A549 (cell line): ENCODE results near the gene TMTC2. TPM values are rescaled to one million over a fixed set of nuclear protein-coding genes. Genes with fewer than 3 reads are reported as not detected.

Source experiments
- ATAC-seq, 2 experiments: fragments of 200-7000 bp in 1 of 2; fragments of >200 bp in 1 of 2; cut with Nextera tagmentation in 1 of 2; cut with Tn5 transposase in 1 of 2; 3 replicates each; pipeline versions ENCODE4 v1.8.0 to v1.9.1; 2018 to 2020; ENCODE audit warnings: mild to moderate bottlenecking in 1 of 2, moderate library complexity in 1 of 2
- CTCF ChIA-PET: fragments of 300-600 bp; sonication (Branson Sonifier 250); formaldehyde crosslinking; extraction: SDS; loops from one replicate; lab custom pipeline; 2021; ENCODE audit warnings: antibody characterized with exemption, inconsistent platforms; lab: Yijun Ruan, JAX
- POLR2A ChIA-PET: fragments of 350-600 bp; formaldehyde crosslinking; extraction: SDS; loops from one replicate; lab custom pipeline; 2021; ENCODE audit warnings: antibody characterized with exemption, inconsistent platforms; lab: Yijun Ruan, JAX
- DNase-seq, 2 experiments: peaks; one replicate each; pipeline versions ENCODE4 v3.0.0 to v3.0.0-alpha.2; 2011 to 2016; ENCODE audit warnings: low read depth in 1 of 2, low spot score in 1 of 2
- FAIRE-seq: peaks from 2 replicates; lab custom pipeline; 2011; peaks lifted over from hg19 to GRCh38; lab: Jason Lieb, UNC
- H3K27ac ChIP-seq, 2 experiments: fragments of >200 bp; sonication (Bioruptor Twin); formaldehyde crosslinking; 3 replicates each; pipeline ENCODE4 v1.5.1; 2016 to 2017
- H3K4me1 ChIP-seq: fragments of >200 bp; sonication (Bioruptor Twin); formaldehyde crosslinking; 3 replicates; pipeline ENCODE4 v1.6.1; 2016
- H3K4me2 ChIP-seq: fragments of >200 bp; sonication (Bioruptor Twin); formaldehyde crosslinking; 3 replicates; pipeline ENCODE4 v1.6.1; 2016
- H3K4me3 ChIP-seq: fragments of >200 bp; sonication (Bioruptor Twin); formaldehyde crosslinking; 3 replicates; pipeline ENCODE4 v1.5.1; 2016
- H3K9me3 ChIP-seq: fragments of >200 bp; sonication (Bioruptor Twin); formaldehyde crosslinking; 3 replicates; pipeline ENCODE4 v1.6.1; 2016
- BCL3 ChIP-seq: fragments of >200 bp; sonication (Bioruptor Twin); formaldehyde crosslinking; IDR thresholded peaks from 3 replicates; pipeline ENCODE4 v1.6.1; 2016
- CBX2 ChIP-seq: fragments of 200-600 bp; sonication (generic); IDR thresholded peaks from 2 replicates; pipeline ENCODE4 v1.6.1; 2016; ENCODE audit warnings: low read depth, mild to moderate bottlenecking, borderline replicate concordance
- CHD2 ChIP-seq: fragments of 150-350 bp; IDR thresholded peaks from 2 replicates; pipeline ENCODE4 v1.6.1; 2014; ENCODE audit warnings: low read length; ENCODE audit not compliant: partially characterized antibody
- CHD4 ChIP-seq: fragments of 200-600 bp; sonication (generic); IDR thresholded peaks from 2 replicates; pipeline ENCODE4 v1.6.1; 2016; ENCODE audit warnings: antibody characterized with exemption, mild to moderate bottlenecking, borderline replicate concordance
- CTCF ChIP-seq: fragments of >200 bp; sonication (Bioruptor Twin); formaldehyde crosslinking; IDR thresholded peaks from 3 replicates; pipeline ENCODE4 v1.5.1; 2016
- EHF ChIP-seq: fragments of 250-450 bp; sonication (Bioruptor Pico); IDR thresholded peaks from 2 replicates; pipeline ENCODE4 v1.5.0; 2020; ENCODE audit warnings: mild to moderate bottlenecking
- EHMT2 ChIP-seq: fragments of 200-600 bp; sonication (generic); IDR thresholded peaks from 2 replicates; pipeline ENCODE4 v1.6.1; 2016; ENCODE audit warnings: antibody characterized with exemption, low read depth, mild to moderate bottlenecking, moderate library complexity
- FOSB ChIP-seq: fragments of 250-450 bp; sonication (Bioruptor Pico); IDR thresholded peaks from 2 replicates; pipeline ENCODE4 v1.5.0; 2020; ENCODE audit warnings: mild to moderate bottlenecking, moderate library complexity
- FOSL2 ChIP-seq, 2 experiments: fragments of 450-650 bp in 1 of 2; fragments of >200 bp in 1 of 2; sonication (Bioruptor Twin) in 1 of 2; formaldehyde crosslinking; IDR thresholded peaks; 2 replicates each; pipeline versions ENCODE4 v1.5.0 to v1.6.1; 2016 to 2020; ENCODE audit warnings: mild to moderate bottlenecking in 1 of 2, moderate library complexity in 1 of 2
- FOXS1 ChIP-seq: fragments of 250-450 bp; sonication (Bioruptor Pico); IDR thresholded peaks from 2 replicates; pipeline ENCODE4 v1.5.0; 2020; ENCODE audit warnings: mild to moderate bottlenecking, moderate library complexity
- HEYL ChIP-seq: fragments of 250-450 bp; sonication (Bioruptor Pico); IDR thresholded peaks from 2 replicates; pipeline ENCODE4 v1.8.0; 2021; ENCODE audit warnings: mild to moderate bottlenecking, moderate library complexity
- HOXA7 ChIP-seq: fragments of 250-450 bp; sonication (Bioruptor Pico); IDR thresholded peaks from 2 replicates; pipeline ENCODE4 v1.5.0; 2020; ENCODE audit warnings: mild to moderate bottlenecking, moderate library complexity
- HOXB13 ChIP-seq: fragments of 250-450 bp; sonication (Bioruptor Pico); IDR thresholded peaks from 2 replicates; pipeline ENCODE4 v1.5.0; 2020; ENCODE audit warnings: low read depth, mild to moderate bottlenecking, moderate library complexity
- HOXB5 ChIP-seq: fragments of 250-450 bp; sonication (Bioruptor Pico); IDR thresholded peaks from 2 replicates; pipeline ENCODE4 v1.5.0; 2020; ENCODE audit warnings: mild to moderate bottlenecking, moderate library complexity
- JUNB ChIP-seq: fragments of >200 bp; sonication (Bioruptor Twin); formaldehyde crosslinking; IDR thresholded peaks from 2 replicates; pipeline ENCODE4 v1.6.1; 2016
- KDM5A ChIP-seq: fragments of 200-600 bp; sonication (generic); IDR thresholded peaks from 2 replicates; pipeline ENCODE4 v1.6.1; 2016; ENCODE audit warnings: antibody characterized with exemption, mild to moderate bottlenecking
- MAFK ChIP-seq: fragments of 450-650 bp; IDR thresholded peaks from 2 replicates; pipeline ENCODE4 v1.6.1; 2014; ENCODE audit not compliant: partially characterized antibody
- MAZ ChIP-seq: fragments of 150-350 bp; IDR thresholded peaks from 2 replicates; pipeline ENCODE4 v1.6.1; 2014; ENCODE audit warnings: antibody characterized with exemption, low read depth, low read length, borderline replicate concordance
- MYC ChIP-seq: IDR thresholded peaks from 2 replicates; pipeline ENCODE4 v1.6.1; 2012; ENCODE audit warnings: mild to moderate bottlenecking, inconsistent platforms, low read length, improper control_type of control experiment, borderline replicate concordance
- NFE2L2 ChIP-seq: fragments of 150-350 bp; conservative IDR thresholded peaks from 2 replicates; pipeline ENCODE4 v1.6.1; 2014; ENCODE audit warnings: low read length
- PHF8 ChIP-seq: fragments of 200-600 bp; sonication (generic); IDR thresholded peaks from 2 replicates; pipeline ENCODE4 v1.6.1; 2016; ENCODE audit warnings: low read depth, mild to moderate bottlenecking, antibody characterized with exemption, moderate library complexity, borderline replicate concordance
- POLR2AphosphoS2 ChIP-seq: conservative IDR thresholded peaks from 2 replicates; pipeline ENCODE4 v1.6.1; 2012; ENCODE audit warnings: low read length, improper control_type of control experiment, inconsistent platforms
- RFX5 ChIP-seq: fragments of 450-650 bp; IDR thresholded peaks from 2 replicates; pipeline ENCODE4 v1.7.1; 2014; ENCODE audit warnings: antibody characterized with exemption, mild to moderate bottlenecking, moderate library complexity
- SREBF2 ChIP-seq: fragments of 450-650 bp; IDR thresholded peaks from 2 replicates; pipeline ENCODE4 v1.6.1; 2014; ENCODE audit warnings: mild to moderate bottlenecking, moderate library complexity
- TFCP2L1 ChIP-seq: fragments of 250-450 bp; sonication (Bioruptor Pico); IDR thresholded peaks from 2 replicates; pipeline ENCODE4 v1.5.0; 2021; ENCODE audit warnings: mild to moderate bottlenecking
- WGBS: methylation state at CpG from one replicate; pipeline ENCODE4 v1.1.6; 2017; ENCODE audit errors: missing lambda C conversion rate; 5-methylcytosine and 5-hydroxymethylcytosine counted together
- polyA plus RNA-seq, 4 experiments: library from polyadenylated mRNA; depleted of rRNA in 3 of 4; stranded (reverse); fragments of >200 nt; fragmentation: RNase III in 1 of 4; extraction: RNeasy Plus Mini Kit Qiagen cat#74134 plus additional on column Dnase treatment in 1 of 4; gene quantifications; 2 replicates in 3 of 4; 3 replicates in 1 of 4; pipeline ENCODE4 v1.2.3, GENCODE V29; 2011 to 2017

The TMTC2 gene
- polyA plus RNA-seq, 2 of the 4 experiments (the other 2 are of a cell fraction): 1.8 to 5.3 TPM

GRCh38 chr12:83143950-83144349 is 457.2 kb downstream of the TMTC2 start:
- Histone ChIP-seq H3K27ac (no peak overlapping the region), H3K9me3 (no peaks in the 10 kb centered on the region), H3K4me3 (no peak overlapping the region), H3K4me1 (no peaks in the 10 kb centered on the region), H3K4me2 (no peak overlapping the region)
- no peak for DNase-seq
- 21% methylated on average over 1 of the region's 1 CpG for WGBS
- no peak for ATAC-seq
- CTCF ChIA-PET: interaction anchor here (1.4 kb wide), 1 partner anchor 17 kb away, joined by 3 read pairs; no protein-coding TSS in a partner anchor
- no peak for TF ChIP-seq KDM5A
- TF ChIP-seq BCL3: no peak
- no peak for TF ChIP-seq CHD4
- TF ChIP-seq HOXA7: no peak
- TF ChIP-seq HOXB13 (CRISPR knock-in tag): no peak
- TF ChIP-seq TFCP2L1 (CRISPR knock-in tag): no peak
- TF ChIP-seq EHMT2: no peak
- TF ChIP-seq, all 56 proteins: peak for 0
- POLR2A ChIA-PET: no interaction called here
- FAIRE-seq: no peak

GRCh38 chr12:83145325-83145840 is 458.7 kb downstream of the TMTC2 start:
- WGBS: 57% methylated on average over 2 of the region's 2 CpGs
- TF ChIP-seq CHD2: no peak
- TF ChIP-seq RFX5: no peak
- TF ChIP-seq MYC: no peak
- no peak for TF ChIP-seq PHF8
- TF ChIP-seq JUNB: no peak
- no peak for TF ChIP-seq FOXS1 (CRISPR knock-in tag)
- TF ChIP-seq MAZ: no peak
- TF ChIP-seq FOSB (CRISPR knock-in tag): no peak
- no peak for TF ChIP-seq EHF (CRISPR knock-in tag)
- TF ChIP-seq HOXB5 (CRISPR knock-in tag): no peak
- TF ChIP-seq NFE2L2: no peak
- no peak for TF ChIP-seq FOSL2 (IDR thresholded peaks at IDR 0.05)
- no peak for TF ChIP-seq FOSL2 (CRISPR knock-in tag; IDR thresholded peaks at IDR 0.05)
- TF ChIP-seq HOXB13 (CRISPR knock-in tag): no peak
- DNase-seq (no peak), FAIRE-seq (no peak), ATAC-seq (no peak)
- ChIA-PET POLR2A (no interaction called here), CTCF (interaction anchor here (1.4 kb wide), 1 partner anchor 15 kb away, joined by 3 read pairs; no protein-coding TSS in a partner anchor)
- Histone ChIP-seq H3K4me1 (no peaks in the 10 kb centered on the region), H3K9me3 (no peaks in the 10 kb centered on the region), H3K27ac (no peak overlapping the region), H3K4me3 (no peak overlapping the region), H3K4me2 (no peak overlapping the region)

- Histone ChIP-seq H3K9me3 (no peaks in the 10 kb centered on the region), H3K4me2 (no peak overlapping the region), H3K27ac (no peak overlapping the region), H3K4me3 (no peak overlapping the region), H3K4me1 (no peaks in the 10 kb centered on the region)
- DNase-seq (no peak), FAIRE-seq (no peak), ATAC-seq (no peak)
- ChIA-PET POLR2A (no interaction called here), CTCF (no interaction called here)
- WGBS: 21% methylated on average over 2 of the region's 2 CpGs
- no peak for TF ChIP-seq MAFK
- TF ChIP-seq CBX2: no peak
- TF ChIP-seq CTCF: no peak
- TF ChIP-seq POLR2AphosphoS2: no peak
- TF ChIP-seq KDM5A: no peak
- TF ChIP-seq HEYL: no peak
- TF ChIP-seq SREBF2: no peak
- TF ChIP-seq RFX5: no peak
Measured at GRCh38 chr12:83147341-83147740, 460.6 kb downstream of the TMTC2 start.
